Thymus (tissue), 11 donors: Measurements from ENCODE around the gene CCDC24. TPM values are rescaled to one million over a fixed set of nuclear protein-coding genes. Genes with fewer than 3 reads are reported as not detected.

Source experiments
- DNase-seq, 9 donors: peaks; one replicate each; pipeline ENCODE4 v3.0.0-alpha.2; 2013; ENCODE audit warnings: low spot score in 9 of 9, low read depth in 6 of 9, missing footprints in 1 of 9
- H3K27ac ChIP-seq, 2 donors: one replicate each; pipeline ENCODE4 v1.5.1; 2013; ENCODE audit warnings: control low read depth in 1 of 2, low read depth in 1 of 2, low read length in 1 of 2, mild to moderate bottlenecking in 1 of 2, moderate library complexity in 1 of 2
- H3K27me3 ChIP-seq, 2 donors: one replicate each; pipeline ENCODE4 v1.5.1; 2013; ENCODE audit warnings: low read length in 1 of 2; ENCODE audit not compliant: control insufficient read depth in 2 of 2, insufficient read depth in 1 of 2
- H3K36me3 ChIP-seq, 2 donors: one replicate each; pipeline ENCODE4 v1.5.1; 2013; ENCODE audit warnings: low read length in 1 of 2, mild to moderate bottlenecking in 1 of 2, moderate library complexity in 1 of 2; ENCODE audit not compliant: control insufficient read depth in 2 of 2, insufficient read depth in 2 of 2
- H3K4me1 ChIP-seq, 2 donors: one replicate each; pipeline ENCODE4 v1.5.1; 2013; ENCODE audit warnings: low read length in 2 of 2; ENCODE audit not compliant: control insufficient read depth in 2 of 2, insufficient read depth in 2 of 2
- H3K4me3 ChIP-seq, 2 donors: one replicate each; pipeline ENCODE4 v1.5.1; 2013; ENCODE audit warnings: low read length in 2 of 2, control low read depth in 1 of 2, mild to moderate bottlenecking in 1 of 2
- H3K9me3 ChIP-seq, 2 donors: one replicate each; pipeline ENCODE4 v1.5.1; 2013; ENCODE audit warnings: low read length in 1 of 2, mild to moderate bottlenecking in 1 of 2; ENCODE audit not compliant: control insufficient read depth in 2 of 2, insufficient read depth in 1 of 2
- WGBS: extraction: QIAGEN DNeasy Blood & Tissue Kit; methylation state at CpG from one replicate; pipeline ENCODE4 v1.1.7; 2013; 5-methylcytosine and 5-hydroxymethylcytosine counted together
- polyA plus RNA-seq: library from polyadenylated mRNA; stranded (reverse); fragments of 200-250 nt; gene quantifications from one replicate; pipeline ENCODE4 v1.2.3, GENCODE V29; 2013
- total RNA-seq: library from RNA; stranded (reverse); fragments of 120-200 nt; gene quantifications from one replicate; pipeline ENCODE4 v1.2.4, GENCODE V29; 2013
- donor health status: healthy.

Gene CCDC24
- total and polyA plus RNA-seq, 2 donors = 2.1 to 11.1 TPM

DNA sequence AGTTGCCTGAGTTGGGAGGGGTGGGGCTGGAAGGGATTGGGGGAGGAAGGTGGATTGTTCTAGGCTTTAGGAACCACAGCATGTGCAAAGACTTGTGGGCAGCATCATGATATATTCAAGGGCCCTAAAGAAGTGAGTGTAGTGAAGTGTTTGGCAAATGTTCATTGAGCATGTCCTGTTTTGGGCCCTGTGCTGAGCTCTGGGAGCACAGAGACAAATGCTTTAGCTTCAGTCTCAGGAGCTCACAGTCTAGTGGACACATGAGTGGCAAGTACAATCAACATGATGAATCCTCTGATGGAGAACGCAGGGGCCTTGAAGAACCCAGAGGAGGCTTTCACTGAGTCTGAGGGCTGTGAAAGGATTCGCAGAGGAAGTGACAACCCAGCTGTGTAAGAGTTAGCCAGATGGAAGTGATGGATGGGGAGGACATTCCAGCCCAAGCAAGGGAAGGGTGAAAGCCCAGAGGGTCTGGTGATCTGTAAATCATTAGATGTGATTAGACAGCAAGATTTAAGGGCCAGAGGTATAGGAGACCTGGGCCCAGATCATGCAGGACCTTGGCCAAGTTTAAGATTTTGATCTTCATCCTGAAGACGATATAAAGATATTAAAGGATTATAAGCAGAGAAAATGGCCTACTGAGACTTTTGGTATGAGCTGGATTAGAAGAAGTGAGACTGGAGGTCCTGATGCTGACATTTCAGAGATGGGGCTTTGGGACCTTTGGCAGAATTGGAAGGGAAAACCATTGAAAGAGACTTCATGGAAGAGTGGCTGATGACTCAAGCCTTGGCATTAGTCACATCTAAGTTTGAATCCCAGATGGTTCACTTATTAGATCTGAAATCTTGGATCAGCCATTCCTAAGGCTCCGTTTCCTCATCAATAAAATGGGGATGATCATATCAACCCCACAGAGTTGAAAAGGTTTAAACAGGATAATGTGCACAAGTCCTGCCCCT lies 40.1 kb upstream of the CCDC24 start:
- Histone ChIP-seq H3K27me3 (no peaks in the 10 kb centered on the region), H3K36me3 (peaks cover 4 to 6% of the 10 kb centered on the region in 2 donors), H3K4me1 (peaks cover 11 to 16% of the 10 kb centered on the region in 2 donors), H3K9me3 (peaks cover 0 to 5% of the 10 kb centered on the region in 2 donors), H3K4me3 (no peak overlapping the region), H3K27ac (no peak overlapping the region)
- WGBS = 98% methylated on average over 4 of the region's 4 CpGs
- DNase-seq = no peak

DNA sequence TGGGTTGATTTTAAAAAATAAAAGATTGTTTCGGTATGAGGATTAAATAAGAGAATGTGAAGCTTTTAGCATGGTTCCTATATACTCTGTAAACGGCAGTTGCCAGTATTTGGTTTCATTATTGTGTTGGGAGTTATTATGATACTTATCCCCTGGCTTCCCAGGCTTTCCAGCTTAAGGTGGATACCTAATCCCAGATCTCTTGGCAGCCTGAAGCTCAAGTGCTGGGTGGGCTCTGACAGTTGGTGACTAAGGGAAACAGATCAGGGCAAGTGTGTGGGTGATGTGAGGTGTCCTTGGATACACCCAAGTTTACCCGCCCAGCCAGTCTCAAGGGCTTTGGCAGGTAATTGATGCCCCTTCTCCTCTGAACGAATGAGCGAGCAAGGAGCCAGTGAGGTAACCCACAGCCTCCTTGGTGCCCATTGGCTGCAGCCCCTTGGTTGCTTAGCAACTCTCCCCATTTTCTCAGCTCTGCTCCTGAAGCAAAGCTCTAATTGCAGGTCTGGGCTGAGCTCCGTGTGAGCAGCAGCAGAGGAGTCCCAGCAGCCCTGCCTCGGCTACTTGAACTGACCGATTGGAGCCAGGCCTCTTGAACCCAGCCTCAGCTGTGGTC lies 38.6 kb upstream of the CCDC24 start:
- no peak for DNase-seq
- no peaks in the 10 kb centered on the region for H3K9me3 ChIP-seq
- no peak overlapping the region for H3K4me3 ChIP-seq
- H3K27me3 ChIP-seq = no peaks in the 10 kb centered on the region
- H3K4me1 ChIP-seq = peaks cover 5 to 8% of the 10 kb centered on the region in 2 donors
- H3K36me3 ChIP-seq = peaks cover 11 to 15% of the 10 kb centered on the region in 2 donors
- WGBS = 96% methylated on average over 8 of the region's 8 CpGs
- no peak overlapping the region for H3K27ac ChIP-seq

DNA sequence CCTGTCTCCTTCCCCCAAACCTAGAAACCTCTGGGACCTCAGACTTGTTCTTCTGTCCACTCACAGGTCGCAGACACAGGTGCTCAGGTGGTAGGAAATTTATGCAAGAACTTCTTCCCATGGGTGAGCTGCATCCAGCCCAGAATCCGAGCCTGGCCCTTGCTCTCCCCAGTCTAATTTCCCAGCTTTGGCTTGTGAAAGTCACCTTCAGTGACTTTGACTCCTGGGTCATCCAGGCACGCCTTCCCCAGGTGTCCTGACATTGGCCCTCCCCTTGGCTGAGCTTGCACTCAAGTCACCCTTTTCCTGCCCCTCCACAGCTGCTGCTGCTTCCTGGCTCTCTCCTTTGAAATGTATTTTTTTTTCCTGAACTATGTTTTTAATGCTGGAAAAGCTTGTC lies 38.0 kb upstream of the CCDC24 start:
- no peak overlapping the region for H3K4me3 ChIP-seq
- 95% methylated on average over 3 of the region's 3 CpGs for WGBS
- peaks cover 0 to 4% of the 10 kb centered on the region in 2 donors for H3K4me1 ChIP-seq
- no peaks in the 10 kb centered on the region for H3K9me3 ChIP-seq
- H3K36me3 ChIP-seq = peaks cover 13 to 17% of the 10 kb centered on the region in 2 donors
- H3K27me3 ChIP-seq = no peaks in the 10 kb centered on the region
- DNase-seq = no peak
- no peak overlapping the region for H3K27ac ChIP-seq

DNA sequence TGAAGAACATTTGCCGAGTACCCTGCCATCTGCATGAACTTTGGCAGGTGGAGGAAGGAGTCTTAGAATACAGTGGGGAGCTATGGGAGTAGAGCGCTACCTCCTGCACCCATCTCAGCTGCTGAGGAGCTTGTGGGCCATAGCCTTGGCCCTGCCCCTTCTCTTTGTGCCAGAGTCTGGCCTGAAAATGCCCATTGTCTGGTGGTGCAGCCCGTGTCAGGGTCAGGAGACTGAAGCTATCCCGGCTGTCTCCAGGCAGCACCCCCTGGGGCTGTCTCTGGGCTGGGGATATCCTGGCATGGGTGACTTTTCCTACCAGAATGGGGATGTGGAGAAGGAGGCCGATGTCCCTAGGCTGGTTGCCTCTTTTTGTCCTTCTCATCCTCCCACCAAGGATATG lies 37.4 kb upstream of the CCDC24 start:
- Histone ChIP-seq H3K4me1 (no peaks in the 10 kb centered on the region), H3K27ac (no peak overlapping the region), H3K27me3 (no peaks in the 10 kb centered on the region), H3K4me3 (no peak overlapping the region), H3K9me3 (no peaks in the 10 kb centered on the region), H3K36me3 (peaks cover 19 to 24% of the 10 kb centered on the region in 2 donors)
- 96% methylated on average over 5 of the region's 5 CpGs for WGBS
- DNase-seq = no peak

DNA sequence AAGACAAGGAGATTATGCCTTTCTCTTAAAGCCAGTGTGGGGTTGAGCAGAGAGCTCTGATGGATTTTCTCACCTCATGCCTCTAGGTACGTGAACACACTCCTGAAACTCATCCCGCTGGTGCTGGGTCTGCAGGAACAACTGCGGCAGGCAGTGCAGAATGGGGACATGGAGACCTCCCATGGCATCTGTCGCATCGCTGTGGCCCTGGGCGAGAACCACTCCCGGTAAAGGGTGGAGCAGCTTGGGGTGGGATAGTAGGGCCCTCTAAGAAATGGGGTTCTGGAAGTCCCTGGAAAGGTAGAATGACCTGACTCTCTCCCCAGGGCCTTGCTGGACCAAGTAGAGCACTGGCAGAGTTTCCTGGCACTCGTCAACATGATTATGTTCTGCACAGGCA lies 35.2 kb upstream of the CCDC24 start:
- H3K36me3 ChIP-seq = peaks cover 21 to 28% of the 10 kb centered on the region in 2 donors

DNA sequence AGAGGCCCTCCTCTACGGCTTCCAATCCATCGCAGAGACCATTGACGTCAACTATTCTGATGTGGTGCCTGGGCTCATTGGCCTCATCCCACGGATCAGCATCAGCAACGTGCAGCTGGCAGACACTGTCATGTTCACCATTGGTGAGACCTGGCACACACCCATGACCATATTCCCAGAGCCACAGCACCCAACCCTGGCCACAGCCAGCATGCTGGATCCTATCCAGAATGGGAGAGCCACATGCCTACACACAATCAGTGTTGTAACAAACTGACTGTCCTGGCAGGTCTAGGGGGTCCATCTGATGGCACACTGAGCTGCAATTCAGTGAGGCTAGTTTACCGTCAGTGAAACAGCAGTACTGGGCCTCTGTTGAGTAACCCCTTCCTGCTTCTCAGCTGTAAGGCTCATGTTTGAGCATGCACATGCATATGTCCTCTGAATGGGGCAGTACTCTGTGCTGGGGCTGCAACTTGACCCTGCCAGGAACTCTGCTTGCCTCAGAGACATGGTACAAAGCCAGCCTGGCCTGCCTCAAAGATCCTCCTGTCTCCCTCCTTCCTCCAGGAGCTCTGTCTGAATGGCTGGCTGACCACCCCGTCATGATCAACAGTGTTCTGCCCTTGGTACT lies 33.9 kb upstream of the CCDC24 start:
- H3K9me3 ChIP-seq = no peaks in the 10 kb centered on the region
- WGBS = 94% methylated on average over 7 of the region's 7 CpGs
- DNase-seq = no peak
- H3K27me3 ChIP-seq = no peaks in the 10 kb centered on the region
- H3K27ac ChIP-seq = no peak overlapping the region
- H3K4me3 ChIP-seq = no peak overlapping the region
- peaks cover 20 to 28% of the 10 kb centered on the region in 2 donors for H3K36me3 ChIP-seq
- no peaks in the 10 kb centered on the region for H3K4me1 ChIP-seq

More for the DNA sequence above, 35.2 kb upstream of the CCDC24 start:
- no peak for DNase-seq
- no peaks in the 10 kb centered on the region for H3K4me1 ChIP-seq
- H3K27me3 ChIP-seq = no peaks in the 10 kb centered on the region
- no peak overlapping the region for H3K27ac ChIP-seq
- WGBS = 99% methylated on average over 8 of the region's 8 CpGs
- no peak overlapping the region for H3K4me3 ChIP-seq
- H3K9me3 ChIP-seq = no peaks in the 10 kb centered on the region

DNA sequence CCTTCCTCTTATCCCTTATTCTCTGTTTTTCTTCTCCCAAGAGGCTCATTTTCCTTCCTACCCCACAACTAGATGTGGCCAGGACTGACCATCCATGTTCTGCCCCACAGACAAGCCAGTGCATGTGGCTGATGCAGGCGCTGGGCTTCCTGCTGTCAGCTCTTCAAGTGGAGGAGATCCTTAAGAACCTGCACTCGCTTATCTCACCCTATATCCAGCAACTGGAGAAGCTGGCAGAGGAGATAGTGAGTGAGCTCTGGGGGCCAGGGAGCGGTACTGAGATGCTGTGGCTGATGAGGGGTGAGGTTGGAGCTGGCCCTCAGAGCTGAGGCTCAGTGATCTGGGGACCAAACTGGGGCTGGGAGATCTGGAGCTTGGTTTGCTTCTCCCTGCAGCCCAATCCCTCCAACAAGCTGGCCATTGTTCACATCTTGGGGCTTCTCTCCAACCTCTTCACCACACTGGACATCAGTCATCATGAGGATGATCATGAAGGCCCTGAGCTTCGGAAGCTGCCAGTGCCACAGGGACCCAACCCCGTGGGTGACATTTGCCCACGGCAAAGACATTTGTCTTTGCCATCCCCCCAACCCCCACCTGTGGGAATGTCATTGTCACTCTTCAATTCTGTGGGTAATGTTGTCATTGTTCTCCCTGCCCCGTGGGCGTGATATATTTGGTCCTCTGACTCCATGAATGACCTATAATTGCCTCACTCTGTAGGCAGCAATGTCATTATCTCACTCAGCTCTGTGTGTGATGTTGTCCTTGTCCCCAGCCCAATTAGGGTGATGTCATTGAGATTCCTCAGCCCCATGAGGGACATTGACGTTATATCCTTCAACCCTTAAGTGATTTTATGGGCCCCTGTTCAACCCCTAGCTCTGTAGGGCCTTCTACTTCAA lies 32.8 kb upstream of the CCDC24 start:
- no peak for DNase-seq
- Histone ChIP-seq H3K27ac (no peak overlapping the region), H3K36me3 (peaks cover 25 to 28% of the 10 kb centered on the region in 2 donors), H3K9me3 (no peaks in the 10 kb centered on the region), H3K4me3 (no peak overlapping the region), H3K27me3 (no peaks in the 10 kb centered on the region), H3K4me1 (no peaks in the 10 kb centered on the region)
- WGBS = 97% methylated on average over 9 of the region's 9 CpGs

DNA sequence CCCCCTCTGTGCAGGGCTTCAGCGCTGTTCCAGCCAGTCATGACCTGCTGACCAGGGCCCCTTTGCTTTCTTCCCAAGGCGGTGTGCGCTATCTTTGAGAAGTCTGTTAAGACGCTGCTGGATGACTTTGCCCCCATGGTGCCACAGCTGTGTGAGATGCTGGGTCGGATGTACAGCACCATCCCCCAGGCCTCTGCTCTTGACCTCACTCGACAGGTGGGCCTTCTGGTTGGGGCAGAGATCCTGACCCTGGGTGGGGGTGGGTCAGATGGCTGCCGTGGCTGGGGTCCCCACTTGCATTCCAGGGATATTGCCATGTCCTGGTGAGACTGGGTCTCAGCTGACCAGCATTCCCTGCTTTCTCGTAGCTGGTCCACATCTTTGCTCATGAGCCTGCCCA lies 30.6 kb upstream of the CCDC24 start:
- no peak for DNase-seq
- H3K4me3 ChIP-seq = no peak overlapping the region
- peaks cover 27 to 28% of the 10 kb centered on the region in 2 donors for H3K36me3 ChIP-seq
- H3K4me1 ChIP-seq = no peaks in the 10 kb centered on the region
- H3K27me3 ChIP-seq = no peaks in the 10 kb centered on the region
- H3K27ac ChIP-seq = no peak overlapping the region
- 97% methylated on average over 8 of the region's 8 CpGs for WGBS
- H3K9me3 ChIP-seq = no peaks in the 10 kb centered on the region
